ENCODE measurements around the gene GNAI2.
A peak's percentile ranks its signal among the peaks of the same experiment; 100 is the strongest.

The GNAI2 gene

GRCh38 chr3:50237754-50238548 lies 1.9 kb downstream of the GNAI2 start:
- TF ChIP-seq, protein P1, sequence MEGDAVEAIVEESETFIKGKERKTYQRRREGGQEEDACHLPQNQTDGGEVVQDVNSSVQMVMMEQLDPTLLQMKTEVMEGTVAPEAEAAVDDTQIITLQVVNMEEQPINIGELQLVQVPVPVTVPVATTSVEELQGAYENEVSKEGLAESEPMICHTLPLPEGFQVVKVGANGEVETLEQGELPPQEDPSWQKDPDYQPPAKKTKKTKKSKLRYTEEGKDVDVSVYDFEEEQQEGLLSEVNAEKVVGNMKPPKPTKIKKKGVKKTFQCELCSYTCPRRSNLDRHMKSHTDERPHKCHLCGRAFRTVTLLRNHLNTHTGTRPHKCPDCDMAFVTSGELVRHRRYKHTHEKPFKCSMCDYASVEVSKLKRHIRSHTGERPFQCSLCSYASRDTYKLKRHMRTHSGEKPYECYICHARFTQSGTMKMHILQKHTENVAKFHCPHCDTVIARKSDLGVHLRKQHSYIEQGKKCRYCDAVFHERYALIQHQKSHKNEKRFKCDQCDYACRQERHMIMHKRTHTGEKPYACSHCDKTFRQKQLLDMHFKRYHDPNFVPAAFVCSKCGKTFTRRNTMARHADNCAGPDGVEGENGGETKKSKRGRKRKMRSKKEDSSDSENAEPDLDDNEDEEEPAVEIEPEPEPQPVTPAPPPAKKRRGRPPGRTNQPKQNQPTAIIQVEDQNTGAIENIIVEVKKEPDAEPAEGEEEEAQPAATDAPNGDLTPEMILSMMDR (IDR thresholded peaks at IDR 0.05; ENCODE audit: poor library complexity, severe bottlenecking): no peak
- peak; percentile 88 for DNase-seq (ENCODE audit: low spot score)
- Histone ChIP-seq H3K27ac (ENCODE audit: poor library complexity, severe bottlenecking) (peak overlapping the region; percentile 88), H3K9me3 (ENCODE audit: severe bottlenecking) (no peaks in the 10 kb centered on the region), H3K4me1 (ENCODE audit: insufficient read depth, poor library complexity, severe bottlenecking) (no peaks in the 10 kb centered on the region), H3K27me3 (ENCODE audit: insufficient read depth, poor library complexity, severe bottlenecking) (no peaks in the 10 kb centered on the region), H3K4me3 (ENCODE audit: severe bottlenecking) (peak overlapping the region; percentile 89), H3K36me3 (ENCODE audit: low read depth) (peaks cover 17% of the 10 kb centered on the region)
- peak; percentile 62 for ATAC-seq (ENCODE audit: low read depth)

DNA sequence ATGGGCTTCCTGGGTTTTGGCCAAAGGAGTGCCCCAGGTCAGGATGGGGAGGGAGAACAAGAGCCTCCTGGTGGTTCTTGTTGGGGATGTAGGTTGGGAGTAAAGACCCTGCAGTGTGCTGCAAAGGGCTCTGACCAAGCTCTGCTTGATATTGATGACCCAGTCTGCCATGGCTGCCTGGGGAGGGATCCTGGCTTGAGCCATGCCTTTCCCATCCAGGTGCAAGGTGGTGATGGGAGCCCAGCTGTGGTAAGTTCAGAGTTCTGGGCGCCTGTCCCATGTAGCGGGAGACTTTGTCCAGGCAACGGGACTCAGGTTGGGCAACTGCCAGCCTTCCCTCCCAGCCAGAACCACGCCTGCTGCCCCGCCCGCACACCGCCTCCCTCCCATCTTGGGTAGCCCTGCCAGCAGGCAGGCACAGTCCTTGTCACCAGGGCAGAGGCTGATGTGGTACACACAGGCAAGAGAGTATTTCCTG lies 2.6 kb downstream of the GNAI2 start:
- no peaks in the 10 kb centered on the region for H3K9me3 ChIP-seq (ENCODE audit: severe bottlenecking)
- DNase-seq (ENCODE audit: low spot score): no peak
- no peaks in the 10 kb centered on the region for H3K4me1 ChIP-seq (ENCODE audit: insufficient read depth, poor library complexity, severe bottlenecking)
- H3K4me3 ChIP-seq (ENCODE audit: severe bottlenecking): peak overlapping the region; percentile 89
- TF ChIP-seq, protein P1 (IDR thresholded peaks at IDR 0.05; ENCODE audit: poor library complexity, severe bottlenecking): no peak
- H3K36me3 ChIP-seq (ENCODE audit: low read depth): peaks cover 20% of the 10 kb centered on the region
- no peak for ATAC-seq (ENCODE audit: low read depth)
- no peaks in the 10 kb centered on the region for H3K27me3 ChIP-seq (ENCODE audit: insufficient read depth, poor library complexity, severe bottlenecking)
- H3K27ac ChIP-seq (ENCODE audit: poor library complexity, severe bottlenecking): peak overlapping the region; percentile 88

DNA sequence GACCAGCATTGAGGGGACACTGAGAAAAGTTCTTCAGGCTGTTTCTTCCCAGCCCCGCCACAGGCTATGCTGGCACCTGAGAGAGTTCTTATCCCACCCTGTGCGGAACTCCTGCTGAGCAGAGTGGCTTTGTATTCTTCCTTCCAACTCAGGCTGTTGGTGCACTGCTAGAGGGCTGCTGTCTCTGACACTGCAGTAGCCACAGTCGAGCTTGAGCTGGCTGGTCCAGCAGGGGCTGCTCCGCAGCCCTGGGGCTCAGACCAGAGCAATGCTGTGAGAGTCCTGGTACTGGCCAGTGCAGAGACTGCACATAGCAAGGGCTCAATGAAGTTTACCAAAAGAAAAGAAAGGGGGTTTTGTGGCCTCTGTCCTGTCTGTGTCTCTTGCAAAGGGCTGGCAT lies 3.6 kb downstream of the GNAI2 start:
- no peak for DNase-seq (ENCODE audit: low spot score)
- ATAC-seq (ENCODE audit: low read depth): no peak
- H3K4me3 ChIP-seq (ENCODE audit: severe bottlenecking): no peak overlapping the region
- H3K36me3 ChIP-seq (ENCODE audit: low read depth): peaks cover 25% of the 10 kb centered on the region
- H3K4me1 ChIP-seq (ENCODE audit: insufficient read depth, poor library complexity, severe bottlenecking): no peaks in the 10 kb centered on the region
- H3K27ac ChIP-seq (ENCODE audit: poor library complexity, severe bottlenecking): peak overlapping the region; percentile 88
- no peaks in the 10 kb centered on the region for H3K9me3 ChIP-seq (ENCODE audit: severe bottlenecking)
- H3K27me3 ChIP-seq (ENCODE audit: insufficient read depth, poor library complexity, severe bottlenecking): no peaks in the 10 kb centered on the region
- TF ChIP-seq, protein P1 (IDR thresholded peaks at IDR 0.05; ENCODE audit: poor library complexity, severe bottlenecking): no peak

- Histone ChIP-seq H3K36me3 (ENCODE audit: low read depth) (peaks cover 25% of the 10 kb centered on the region), H3K4me1 (ENCODE audit: insufficient read depth, poor library complexity, severe bottlenecking) (peaks cover 6% of the 10 kb centered on the region), H3K27me3 (ENCODE audit: insufficient read depth, poor library complexity, severe bottlenecking) (no peaks in the 10 kb centered on the region), H3K27ac (ENCODE audit: poor library complexity, severe bottlenecking) (peak overlapping the region; percentile 93), H3K9me3 (ENCODE audit: severe bottlenecking) (no peaks in the 10 kb centered on the region), H3K4me3 (ENCODE audit: severe bottlenecking) (no peak overlapping the region)
- ATAC-seq (ENCODE audit: low read depth) (no peak), DNase-seq (ENCODE audit: low spot score) (no peak)
- TF ChIP-seq, protein P1 (IDR thresholded peaks at IDR 0.05; ENCODE audit: poor library complexity, severe bottlenecking): no peak
These were observed 5.2 kb downstream of the GNAI2 start for GRCh38 chr3:50241163-50241562.

Measured in RWPE2 (cell line).